Activated T-cell treated with anti-CD3 and anti-CD28 coated beads, Interleukin-2, amount 50 U/mL, for 1 hour (primary cell): ENCODE measurements around the gene RTN1.

ENCODE experiments used
- DNase-seq: peaks from one replicate; pipeline ENCODE4 v3.0.0-alpha.2; 2020

RTN1 gene

GRCh38 chr14:59870277-59871165 lies at the start of gene RTN1:
RTN1 (minus strand) TSS chr14:59870776; CDS start chr14:59870630, 146 bp downstream.
- no peak for DNase-seq

- no peak for DNase-seq
Observed at GRCh38 chr14:59920378-59920683, 49.8 kb upstream of the RTN1 start.

GRCh38 chr14:59919570-59920377 lies 49.2 kb upstream of the RTN1 start, which contains the start of gene LRRC9:
LRRC9 (plus strand) TSS chr14:59920144.
- DNase-seq, result peak; percentile 41

- DNase-seq, result peak; percentile 15
Observed at GRCh38 chr14:59918824-59919569, 48.4 kb upstream of the RTN1 start.

GRCh38 chr14:59913187-59913586 lies 42.6 kb upstream of the RTN1 start:
- DNase-seq, result no peak

- DNase-seq, result no peak
Observed at GRCh38 chr14:59912443-59912842, 41.9 kb upstream of the RTN1 start.

- DNase-seq, result no peak
Observed at GRCh38 chr14:59905188-59905587, 34.6 kb upstream of the RTN1 start.

GRCh38 chr14:59904184-59904583 lies 33.6 kb upstream of the RTN1 start:
- DNase-seq, result no peak

- DNase-seq, result no peak
Observed at GRCh38 chr14:59900556-59900955, 30.0 kb upstream of the RTN1 start.

GRCh38 chr14:59897757-59898383 lies 27.3 kb upstream of the RTN1 start:
- no peak for DNase-seq

- no peak for DNase-seq
Observed at GRCh38 chr14:59895721-59896120, 25.1 kb upstream of the RTN1 start.

- no peak for DNase-seq
Observed at GRCh38 chr14:59890676-59891075, 20.1 kb upstream of the RTN1 start.

GRCh38 chr14:59882957-59883356 lies 12.4 kb upstream of the RTN1 start:
- DNase-seq, result no peak

- DNase-seq, result no peak
Observed at GRCh38 chr14:59871166-59871495, 555 bp upstream of the RTN1 start.

- DNase-seq, result no peak
Observed at GRCh38 chr14:59869381-59870255, 958 bp downstream of the RTN1 start.

- no peak for DNase-seq
Observed at GRCh38 chr14:59868021-59868420, 2.6 kb downstream of the RTN1 start.

GRCh38 chr14:59863806-59864525 lies 6.6 kb downstream of the RTN1 start:
- no peak for DNase-seq

GRCh38 chr14:59857328-59857727 lies 13.2 kb downstream of the RTN1 start:
- no peak for DNase-seq

GRCh38 chr14:59852350-59852749 lies 18.2 kb downstream of the RTN1 start:
- DNase-seq, result no peak

GRCh38 chr14:59850458-59850857 lies 20.1 kb downstream of the RTN1 start:
- DNase-seq, result no peak

- no peak for DNase-seq
Observed at GRCh38 chr14:59849411-59850130, 21.0 kb downstream of the RTN1 start.
